ENCODE results near the gene AXIN2.
"Not testable (repeated sequence)": the region's sequence is repeated elsewhere in the genome, so short reads cannot be mapped to it uniquely, and the experiment has no call there.

AXIN2 gene

GRCh38 chr17:65533852-65534457 lies 27.5 kb downstream of the AXIN2 start:
- no peak for DNase-seq

DNA sequence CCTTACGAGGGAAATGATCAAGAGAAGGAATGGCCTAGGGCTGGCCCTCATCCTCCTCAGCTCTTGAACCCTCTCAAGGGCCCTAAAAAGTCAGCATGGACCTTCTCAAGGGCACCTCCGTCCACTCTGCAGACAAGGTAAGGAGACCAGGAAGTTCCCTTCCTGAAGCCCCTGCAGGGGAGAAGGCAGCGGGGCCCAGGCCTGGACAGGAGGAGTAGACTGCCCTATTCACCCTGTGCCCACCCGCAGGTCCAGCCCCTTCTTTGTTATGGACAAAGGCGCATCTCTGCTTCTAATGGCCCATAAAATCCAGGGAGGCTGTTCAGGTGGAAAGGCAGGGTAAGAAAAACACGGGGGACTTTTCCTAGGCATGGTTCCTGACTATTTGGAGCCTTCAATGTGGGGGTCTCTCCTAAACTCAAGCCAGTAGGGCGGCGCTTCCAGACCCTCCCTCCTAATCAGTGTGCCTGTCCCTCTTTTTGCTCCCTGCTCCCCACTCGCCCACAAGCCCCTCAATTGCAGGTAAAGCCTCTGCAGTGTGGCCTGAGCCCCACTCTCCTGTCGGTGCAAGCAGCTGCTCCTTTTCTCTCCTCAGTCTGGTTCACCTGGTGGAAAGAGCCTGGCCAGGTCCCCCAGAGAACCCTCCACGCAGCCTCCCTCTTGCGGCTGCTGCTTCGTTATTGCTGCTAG lies 28.2 kb downstream of the AXIN2 start:
- no peak for DNase-seq

DNA sequence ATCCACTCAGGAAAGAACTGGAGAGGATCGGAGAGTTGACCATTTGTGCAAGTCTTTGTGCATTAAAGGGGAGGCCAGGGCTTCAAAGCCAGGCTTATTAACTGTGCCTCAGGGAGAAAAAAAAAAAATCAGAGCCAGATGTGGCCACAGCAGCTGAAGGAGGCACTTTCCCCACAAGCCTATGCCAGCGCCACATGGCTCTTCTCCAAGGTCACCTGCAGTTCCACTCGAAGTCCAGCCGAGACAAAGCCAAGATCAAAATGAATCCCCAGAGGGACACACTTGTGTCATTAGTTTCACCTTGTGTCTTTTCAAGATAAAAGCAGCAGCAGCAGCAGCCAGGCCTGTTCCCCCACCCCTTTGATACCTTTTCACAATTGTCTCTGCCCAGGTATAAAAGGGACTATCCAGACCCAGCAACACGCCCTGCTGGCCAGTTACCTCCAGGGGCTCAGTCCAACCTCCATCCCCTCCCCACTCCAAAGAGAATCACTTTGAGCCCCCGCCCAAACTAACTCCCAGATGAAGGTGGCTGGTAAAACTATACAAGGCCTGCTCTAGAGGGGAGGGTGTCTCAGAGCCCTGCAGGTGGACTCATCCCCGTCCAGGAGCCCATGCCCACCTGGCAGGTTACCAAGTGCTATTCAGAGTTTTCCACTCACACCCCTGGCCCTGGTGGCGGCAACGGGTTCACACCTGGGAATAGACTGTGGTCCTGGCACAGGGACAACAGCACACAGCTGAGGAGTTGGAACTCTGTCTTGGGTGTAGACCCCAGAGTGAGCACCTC lies 29.2 kb downstream of the AXIN2 start:
- no peak for DNase-seq

- DNase-seq = no peak
Measured at GRCh38 chr17:65531256-65532100, 30.0 kb downstream of the AXIN2 start.

GRCh38 chr17:65530523-65531255 lies 30.8 kb downstream of the AXIN2 start:
- DNase-seq = no peak

DNA sequence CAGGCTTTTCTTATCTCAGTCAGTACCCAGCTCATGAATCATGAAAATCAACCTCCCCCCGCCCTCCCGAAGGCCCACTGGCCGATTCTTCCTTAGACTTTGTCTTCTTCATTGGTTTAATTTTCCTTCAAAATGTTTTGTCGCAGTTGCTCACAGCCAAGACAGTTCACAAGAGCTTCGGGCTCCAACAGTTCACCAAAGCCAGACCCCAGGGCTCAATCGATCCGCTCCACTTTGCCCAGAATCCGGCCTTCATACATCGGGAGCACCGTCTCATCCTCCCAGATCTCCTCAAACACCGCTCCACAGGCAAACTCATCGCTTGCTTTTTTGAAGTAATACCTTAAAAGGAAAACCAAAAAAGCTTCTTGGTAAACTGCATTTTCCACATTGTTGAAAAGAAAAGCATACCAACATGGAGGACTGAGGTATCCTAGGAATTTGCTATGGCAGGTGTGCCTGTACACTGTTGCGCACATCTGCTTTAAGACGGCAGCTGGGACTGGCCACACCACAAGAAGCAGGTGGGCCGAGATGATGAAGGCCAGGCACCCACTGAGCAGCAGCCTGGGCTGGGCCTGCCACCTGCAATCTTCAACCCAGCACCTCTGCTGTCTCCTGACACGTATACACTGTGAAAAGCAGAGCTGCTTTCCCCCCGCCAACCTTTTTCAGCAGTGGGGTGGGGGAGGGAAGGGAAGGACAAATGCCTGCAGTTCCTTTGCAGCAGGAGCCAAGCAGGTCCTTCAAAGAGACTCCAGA lies 31.5 kb downstream of the AXIN2 start:
- DNase-seq = no peak

- no peak for DNase-seq
Measured at GRCh38 chr17:65529040-65529633, 32.3 kb downstream of the AXIN2 start.

GRCh38 chr17:65527857-65528591 lies 33.4 kb downstream of the AXIN2 start:
- DNase-seq = no peak

GRCh38 chr17:65527381-65527780 lies 34.1 kb downstream of the AXIN2 start:
- DNase-seq = no peak

- not testable (repeated sequence) for DNase-seq
Measured at GRCh38 chr17:65526854-65527253, 34.6 kb downstream of the AXIN2 start.

- DNase-seq = no peak
Measured at GRCh38 chr17:65523853-65524664, 37.4 kb downstream of the AXIN2 start.

DNA sequence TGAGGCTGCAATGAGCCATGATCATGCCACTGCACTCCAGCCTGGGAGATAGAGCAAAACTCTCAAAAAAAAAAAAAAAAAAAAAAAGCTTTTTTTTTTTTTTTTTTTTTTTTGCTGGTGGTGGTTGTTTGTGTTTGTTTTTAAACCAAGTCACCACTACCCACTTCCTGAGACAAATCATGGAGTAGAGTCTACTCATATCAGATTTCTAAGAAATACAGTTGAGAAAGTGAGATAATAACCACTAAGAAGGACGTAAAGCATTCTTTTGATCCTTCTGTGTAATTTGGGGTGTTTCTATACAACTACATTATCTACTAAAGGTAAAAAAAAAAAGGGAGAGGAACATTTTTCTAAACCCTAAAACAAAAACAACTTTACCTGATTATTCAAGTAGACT lies 38.0 kb downstream of the AXIN2 start:
- no peak for DNase-seq

DNA sequence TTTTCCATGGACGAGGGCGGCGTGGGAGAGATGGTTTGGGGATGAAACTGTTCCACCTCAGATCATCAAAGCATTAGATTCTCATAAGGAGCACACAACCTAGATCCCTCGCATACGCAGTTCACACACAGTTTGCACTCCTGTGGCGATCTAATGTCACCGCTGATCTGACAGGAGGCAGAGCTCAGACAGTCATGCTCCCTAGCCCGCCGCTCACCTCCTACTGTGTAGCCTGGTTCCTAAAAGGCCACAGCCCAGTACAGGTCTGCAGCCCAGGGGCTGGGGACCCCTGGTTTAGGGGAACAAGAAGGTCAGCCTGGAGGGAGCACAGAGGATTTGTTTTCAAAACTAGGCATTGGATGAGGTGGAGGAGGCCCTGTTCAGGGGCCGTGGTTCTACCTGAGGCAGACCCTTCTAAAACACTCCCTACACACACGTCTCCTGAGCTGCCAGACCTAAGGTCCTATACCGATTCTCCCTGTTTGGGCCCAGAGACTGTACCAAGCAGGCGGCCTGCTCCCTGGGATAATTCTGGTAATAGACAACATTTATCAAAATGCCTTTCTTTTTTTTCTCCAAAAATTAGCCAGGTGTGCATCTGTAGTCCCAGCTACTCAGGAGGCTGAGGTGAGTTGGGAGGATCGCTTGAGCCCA lies 38.6 kb downstream of the AXIN2 start:
- no peak for DNase-seq

DNA sequence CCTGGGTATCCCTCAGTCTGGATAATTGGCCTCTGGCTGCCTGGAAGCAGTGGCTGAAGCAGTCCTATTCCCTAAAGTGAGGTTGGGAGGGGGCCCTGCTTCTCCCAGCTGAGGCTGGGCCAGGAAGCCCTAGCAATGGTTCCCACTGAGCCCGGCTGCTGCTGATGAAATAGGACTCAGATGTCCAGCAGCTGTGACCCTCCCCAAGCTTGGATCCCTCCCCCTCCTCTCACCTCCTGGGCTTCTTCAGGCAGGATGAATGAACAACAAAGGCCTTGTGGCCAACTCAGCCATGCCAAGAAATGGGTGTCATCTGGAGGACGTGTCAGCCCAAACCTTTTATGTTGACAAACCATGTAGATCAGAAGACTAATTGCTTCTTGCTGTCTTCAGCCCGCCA lies 42.0 kb downstream of the AXIN2 start:
- no peak for DNase-seq

DNA sequence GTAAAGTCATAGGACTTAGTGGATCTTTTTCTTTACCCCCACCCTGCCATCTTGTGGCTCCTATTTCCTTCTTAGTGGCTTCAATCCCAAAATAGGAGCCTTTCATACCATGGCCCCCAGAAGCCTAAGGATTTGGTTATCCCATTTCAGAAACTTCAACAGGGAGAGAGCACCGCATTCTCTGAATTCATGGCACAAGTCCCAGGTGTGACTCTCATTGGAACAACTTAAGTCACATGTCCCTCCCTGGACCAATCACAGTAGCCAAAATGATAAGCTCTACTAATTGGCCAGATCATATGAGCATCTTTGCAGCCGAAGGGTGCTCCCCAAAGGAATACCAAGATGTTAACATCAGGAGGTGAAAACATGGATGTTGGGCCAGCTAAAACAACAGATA lies 43.2 kb downstream of the AXIN2 start:
- DNase-seq = no peak

DNA sequence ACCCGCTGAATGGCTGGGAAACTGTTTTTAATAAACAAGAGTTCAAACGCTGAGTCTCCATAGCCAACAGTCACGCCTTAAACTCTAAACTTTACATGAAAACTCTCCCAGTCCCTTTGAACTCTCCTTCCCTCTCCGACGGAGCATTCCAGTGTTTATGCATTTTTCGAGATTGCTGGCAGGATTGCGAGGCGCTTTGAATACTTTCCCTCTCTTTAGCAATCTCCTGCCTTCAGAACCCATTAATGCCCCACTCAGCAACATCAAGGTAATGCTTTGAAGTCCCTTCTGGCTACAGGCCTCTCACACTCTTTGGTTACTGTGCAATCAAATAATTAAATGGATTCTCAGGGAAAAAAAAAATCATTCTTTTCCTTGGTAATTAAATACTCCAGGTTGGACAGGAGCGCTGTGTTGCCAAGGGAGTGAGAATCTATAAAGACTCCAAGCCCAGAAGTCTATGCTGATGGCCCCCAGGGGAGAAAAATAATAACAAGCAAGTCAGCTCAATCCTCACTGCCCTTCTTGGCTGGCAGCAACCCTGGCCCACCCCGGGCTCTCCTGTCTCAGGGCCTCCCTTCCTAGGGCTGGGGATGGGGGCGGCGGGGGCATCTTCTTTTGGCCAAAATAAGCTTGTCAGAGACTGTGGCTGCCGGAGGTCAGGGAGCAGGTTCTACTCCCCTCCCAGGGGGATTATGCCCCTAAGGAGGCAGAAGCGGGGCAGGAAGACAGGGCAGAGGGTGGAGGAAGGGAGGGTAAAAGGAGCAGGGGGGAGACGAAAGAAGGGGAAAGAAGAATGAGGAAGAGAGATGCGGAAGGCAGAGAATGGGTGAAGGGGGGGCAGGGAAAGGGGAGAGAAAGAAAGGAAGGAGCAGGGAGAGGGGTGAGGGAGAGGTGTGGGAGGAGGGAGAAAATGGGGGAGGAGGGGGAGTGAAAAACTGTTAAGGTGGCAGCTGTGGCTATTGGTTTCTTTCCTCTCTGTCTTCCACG lies 45.2 kb downstream of the AXIN2 start:
- no peak for DNase-seq

GRCh38 chr17:65515512-65515911 lies 45.9 kb downstream of the AXIN2 start:
- no peak for DNase-seq

- no peak for DNase-seq
Measured at GRCh38 chr17:65514541-65514940, 46.9 kb downstream of the AXIN2 start.
